Fibroblast of lung (primary cell): ENCODE measurements around the gene CSF1R. TPM values are rescaled to one million over a fixed set of nuclear protein-coding genes. Genes with fewer than 3 reads are reported as not detected.

Experiments
- DNase-seq, 2 donors: peaks; one replicate each; pipeline versions ENCODE4 v3.0.0 to v3.0.0-alpha.2; 2010; ENCODE audit warnings: low read depth in 2 of 2
- H2AFZ ChIP-seq: 2 replicates; pipeline ENCODE4 v1.5.1; 2012; ENCODE audit warnings: low read length, control low read depth, inconsistent platforms
- H3K27ac ChIP-seq: 2 replicates; pipeline ENCODE4 v1.5.1; 2011; ENCODE audit warnings: low read length, control low read depth; ENCODE audit not compliant: insufficient read depth
- H3K27me3 ChIP-seq: 2 replicates; pipeline ENCODE4 v1.5.1; 2011; ENCODE audit warnings: mild to moderate bottlenecking, low read length; ENCODE audit not compliant: control insufficient read depth, insufficient read depth
- H3K36me3 ChIP-seq: 2 replicates; pipeline ENCODE4 v1.5.1; 2011; ENCODE audit warnings: low read length; ENCODE audit not compliant: control insufficient read depth, insufficient read depth
- H3K4me1 ChIP-seq: 2 replicates; pipeline ENCODE4 v1.5.1; 2011; ENCODE audit warnings: low read length; ENCODE audit not compliant: control insufficient read depth, insufficient read depth; ENCODE audit errors: extremely low read depth
- H3K4me2 ChIP-seq: 2 replicates; pipeline ENCODE4 v1.5.1; 2011; ENCODE audit warnings: low read length, control low read depth; ENCODE audit not compliant: insufficient read depth; ENCODE audit errors: extremely low read depth
- H3K4me3 ChIP-seq, 4 experiments: fragments of 200-600 bp in 1 of 4; sonication (generic) in 1 of 4; replicated peaks in 1 of 4; 2 replicates each; pipeline ENCODE4 v1.5.1; 2011 to 2016; ENCODE audit warnings: low read length in 4 of 4, low read depth in 3 of 4, mild to moderate bottlenecking in 3 of 4, control low read depth in 2 of 4, inconsistent platforms in 1 of 4, mixed read lengths in 1 of 4; ENCODE audit not compliant: insufficient read depth in 1 of 4; ENCODE audit errors: control extremely low read depth in 1 of 4
- H3K79me2 ChIP-seq: 2 replicates; pipeline ENCODE4 v1.5.1; 2012; ENCODE audit warnings: mild to moderate bottlenecking, low read length, inconsistent platforms; ENCODE audit not compliant: control insufficient read depth, insufficient read depth
- H3K9ac ChIP-seq: 2 replicates; pipeline ENCODE4 v1.5.1; 2011; ENCODE audit warnings: mild to moderate bottlenecking, low read length, control low read depth; ENCODE audit not compliant: insufficient read depth
- H3K9me3 ChIP-seq: 2 replicates; pipeline ENCODE4 v1.5.1; 2012; ENCODE audit warnings: low read depth, low read length; ENCODE audit not compliant: control insufficient read depth, insufficient read depth
- H4K20me1 ChIP-seq: 2 replicates; pipeline ENCODE4 v1.5.1; 2011; ENCODE audit warnings: low read length; ENCODE audit not compliant: control insufficient read depth, insufficient read depth; ENCODE audit errors: extremely low read depth
- EZH2 ChIP-seq: IDR thresholded peaks from 2 replicates; pipeline ENCODE4 v1.5.1; 2012; ENCODE audit warnings: low read length, control low read depth, mild to moderate bottlenecking; ENCODE audit errors: missing control alignments
- polyA plus RNA-seq, 2 donors: library from polyadenylated mRNA; depleted of rRNA in 1 of 2; stranded (reverse) in 1 of 2; unstranded in 1 of 2; fragments of >200 nt; gene quantifications; 2 replicates each; pipeline ENCODE4 v1.2.1, GENCODE V29; 2011 to 2012; ENCODE audit warnings: missing spikeins in 1 of 2
- total RNA-seq: library from RNA; depleted of rRNA; stranded (reverse); fragments of >200 nt; gene quantifications from 2 replicates; pipeline ENCODE4 v1.2.1, GENCODE V29; 2014
- TF ChIP-seq, protein P1 (sequence below), 2 donors: IDR thresholded peaks in 1 of 2; conservative IDR thresholded peaks in 1 of 2; 1 replicate in 1 of 2; 2 replicates in 1 of 2; pipeline ENCODE4 v1.5.1; 2011 to 2012; ENCODE audit warnings: low read length in 2 of 2, control low read depth in 1 of 2, inconsistent platforms in 1 of 2, low read depth in 1 of 2, mild to moderate bottlenecking in 1 of 2

The CSF1R gene
- total and polyA plus RNA-seq, 2 donors (not counting 1 experiment from before 2014, with no cell fraction given), result 0.07 TPM; not detected in 1

DNA sequence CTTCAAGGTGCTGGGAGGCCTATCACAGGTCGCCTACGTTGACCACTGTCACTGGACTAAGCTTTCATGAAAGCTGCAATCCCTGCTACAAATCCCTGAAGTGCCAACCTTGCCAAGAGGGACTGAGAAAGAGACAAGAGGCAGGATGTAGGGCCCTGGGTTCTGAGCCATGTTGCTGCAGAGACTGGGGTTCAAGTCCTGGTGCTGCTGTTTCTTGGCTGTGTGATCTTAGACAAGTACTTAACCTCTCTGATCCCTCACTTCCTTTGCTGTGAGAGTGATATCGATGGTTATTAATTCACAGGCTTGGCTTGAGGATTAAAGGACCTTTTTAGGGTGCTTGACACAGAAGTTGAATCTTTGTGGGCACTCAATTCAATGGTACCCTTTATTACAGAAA is 15.5 kb downstream of the CSF1R start:
- Histone ChIP-seq H3K27me3 (peaks cover 8% of the 10 kb centered on the region), H2AFZ (no peak overlapping the region), H3K4me3 (no peak overlapping the region), H3K36me3 (no peaks in the 10 kb centered on the region), H3K9ac (no peak overlapping the region), H4K20me1 (no peaks in the 10 kb centered on the region), H3K4me2 (no peak overlapping the region), H3K9me3 (no peaks in the 10 kb centered on the region), H3K4me1 (peaks cover 13% of the 10 kb centered on the region), H3K79me2 (no peaks in the 10 kb centered on the region), H3K27ac (no peak overlapping the region)
- DNase-seq, result no peak
- no peak for TF ChIP-seq EZH2
- TF ChIP-seq, protein P1, sequence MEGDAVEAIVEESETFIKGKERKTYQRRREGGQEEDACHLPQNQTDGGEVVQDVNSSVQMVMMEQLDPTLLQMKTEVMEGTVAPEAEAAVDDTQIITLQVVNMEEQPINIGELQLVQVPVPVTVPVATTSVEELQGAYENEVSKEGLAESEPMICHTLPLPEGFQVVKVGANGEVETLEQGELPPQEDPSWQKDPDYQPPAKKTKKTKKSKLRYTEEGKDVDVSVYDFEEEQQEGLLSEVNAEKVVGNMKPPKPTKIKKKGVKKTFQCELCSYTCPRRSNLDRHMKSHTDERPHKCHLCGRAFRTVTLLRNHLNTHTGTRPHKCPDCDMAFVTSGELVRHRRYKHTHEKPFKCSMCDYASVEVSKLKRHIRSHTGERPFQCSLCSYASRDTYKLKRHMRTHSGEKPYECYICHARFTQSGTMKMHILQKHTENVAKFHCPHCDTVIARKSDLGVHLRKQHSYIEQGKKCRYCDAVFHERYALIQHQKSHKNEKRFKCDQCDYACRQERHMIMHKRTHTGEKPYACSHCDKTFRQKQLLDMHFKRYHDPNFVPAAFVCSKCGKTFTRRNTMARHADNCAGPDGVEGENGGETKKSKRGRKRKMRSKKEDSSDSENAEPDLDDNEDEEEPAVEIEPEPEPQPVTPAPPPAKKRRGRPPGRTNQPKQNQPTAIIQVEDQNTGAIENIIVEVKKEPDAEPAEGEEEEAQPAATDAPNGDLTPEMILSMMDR (conservative IDR thresholded peaks at IDR 0.05 in 1 of 2, IDR thresholded peaks at IDR 0.05 in 1 of 2; ENCODE audit: low read depth in 1 of 2, low read length in 2 of 2), result no peak

- H4K20me1 ChIP-seq, result no peaks in the 10 kb centered on the region
- no peaks in the 10 kb centered on the region for H3K79me2 ChIP-seq
- no peak overlapping the region for H3K27ac ChIP-seq
- no peaks in the 10 kb centered on the region for H3K9me3 ChIP-seq
- no peak overlapping the region for H3K4me2 ChIP-seq
- DNase-seq, result no peak
- H3K9ac ChIP-seq, result no peak overlapping the region
- H3K36me3 ChIP-seq, result no peaks in the 10 kb centered on the region
- TF ChIP-seq, protein P1 (conservative IDR thresholded peaks at IDR 0.05 in 1 of 2, IDR thresholded peaks at IDR 0.05 in 1 of 2; ENCODE audit: low read depth in 1 of 2, low read length in 2 of 2), result no peak
- no peak for TF ChIP-seq EZH2
- no peak overlapping the region for H2AFZ ChIP-seq
- H3K4me1 ChIP-seq, result peaks cover 22% of the 10 kb centered on the region
- no peak overlapping the region for H3K4me3 ChIP-seq
- H3K27me3 ChIP-seq, result peaks cover 2% of the 10 kb centered on the region
Measured at GRCh38 chr5:150069672-150070627, 16.4 kb downstream of the CSF1R start.

GRCh38 chr5:150068961-150069645 is 17.3 kb downstream of the CSF1R start:
- Histone ChIP-seq H3K27me3 (no peaks in the 10 kb centered on the region), H3K9ac (no peak overlapping the region), H3K4me1 (peaks cover 24% of the 10 kb centered on the region), H3K9me3 (no peaks in the 10 kb centered on the region), H4K20me1 (no peaks in the 10 kb centered on the region), H3K27ac (no peak overlapping the region), H3K79me2 (no peaks in the 10 kb centered on the region), H2AFZ (no peak overlapping the region), H3K4me3 (no peak overlapping the region), H3K4me2 (no peak overlapping the region), H3K36me3 (no peaks in the 10 kb centered on the region)
- TF ChIP-seq EZH2, result no peak
- TF ChIP-seq, protein P1 (conservative IDR thresholded peaks at IDR 0.05 in 1 of 2, IDR thresholded peaks at IDR 0.05 in 1 of 2; ENCODE audit: low read depth in 1 of 2, low read length in 2 of 2), result no peak
- DNase-seq, result no peak
